Ectodermal cell (in vitro differentiated cells): Measurements from ENCODE around the gene ALAD.
"Not testable (repeated sequence)": the region's sequence is repeated elsewhere in the genome, so short reads cannot be mapped to it uniquely, and the experiment has no call there.

Source experiments
- H3K27ac ChIP-seq: 2 replicates; pipeline ENCODE4 v1.7.0; 2013; ENCODE audit warnings: mild to moderate bottlenecking, low read depth, low read length; ENCODE audit not compliant: insufficient read depth, poor library complexity, severe bottlenecking
- H3K27me3 ChIP-seq: 2 replicates; pipeline ENCODE4 v1.7.0; 2013; ENCODE audit warnings: mild to moderate bottlenecking, low read length; ENCODE audit not compliant: insufficient read depth, control insufficient read depth, poor library complexity, severe bottlenecking
- H3K36me3 ChIP-seq: one replicate; pipeline ENCODE4 v1.7.0; 2013; ENCODE audit warnings: low read length; ENCODE audit not compliant: control insufficient read depth, insufficient read depth
- H3K4me1 ChIP-seq: one replicate; pipeline ENCODE4 v1.7.0; 2013; ENCODE audit warnings: low read length; ENCODE audit not compliant: control insufficient read depth, insufficient read depth
- H3K4me3 ChIP-seq: 2 replicates; pipeline ENCODE4 v1.7.0; 2013; ENCODE audit warnings: low read depth, low read length, control low read depth; ENCODE audit not compliant: insufficient read depth
- H3K9me3 ChIP-seq: 2 replicates; pipeline ENCODE4 v1.7.0; 2013; ENCODE audit warnings: mild to moderate bottlenecking, low read length, moderate library complexity; ENCODE audit not compliant: control insufficient read depth
- WGBS, 2 experiments: methylation state at CpG; one replicate each; pipeline ENCODE4 v1.1.7; 2013; ENCODE audit warnings: missing lambda C conversion rate in 2 of 2; 5-methylcytosine and 5-hydroxymethylcytosine counted together

Gene ALAD

DNA sequence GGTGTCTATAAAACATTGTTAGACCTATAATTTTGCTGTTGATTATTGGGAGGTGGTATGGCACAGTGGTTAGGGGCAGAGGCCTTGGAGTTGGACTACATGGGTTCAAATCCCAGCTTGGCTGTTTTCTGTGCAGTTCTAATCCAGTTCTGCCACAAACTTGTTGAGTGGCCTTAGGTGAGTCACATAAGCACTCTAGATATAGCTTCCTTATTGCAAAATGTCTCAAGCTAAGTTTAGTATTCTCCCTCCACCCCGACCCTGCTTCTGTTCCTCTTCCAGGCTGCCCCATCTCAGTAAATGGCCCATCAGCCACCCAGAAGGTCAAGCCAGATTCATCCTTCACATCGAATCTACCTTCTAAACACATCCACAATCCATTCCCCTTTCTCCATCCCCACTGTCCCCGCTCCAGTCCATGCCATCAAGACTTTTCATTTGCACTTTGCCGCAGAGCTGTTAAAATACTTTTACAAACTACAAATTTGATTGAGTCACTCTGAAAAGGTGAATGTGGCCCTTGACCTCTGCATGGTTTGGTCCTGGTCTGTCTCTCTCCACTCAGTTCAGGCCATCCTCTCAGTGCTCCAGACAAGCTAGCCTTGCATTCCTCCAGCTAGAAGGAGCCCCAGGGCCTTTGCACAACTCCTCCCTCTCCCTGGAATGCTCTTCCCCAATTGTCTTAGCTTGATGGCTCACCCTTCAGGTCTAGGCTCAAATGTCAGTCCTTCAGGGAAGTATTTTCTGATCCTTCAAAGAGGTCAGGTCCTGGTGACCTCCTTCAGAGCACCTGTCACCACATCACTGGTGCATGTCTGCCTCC is 14.3 kb downstream of the ALAD start:
- H3K27ac ChIP-seq, result no peak overlapping the region
- 93 to 94% methylated on average over 4 of the region's 4 CpGs for WGBS, 2 experiments
- H3K27me3 ChIP-seq, result no peaks in the 10 kb centered on the region
- no peaks in the 10 kb centered on the region for H3K4me1 ChIP-seq
- H3K36me3 ChIP-seq, result peaks cover 24% of the 10 kb centered on the region
- no peak overlapping the region for H3K4me3 ChIP-seq
- H3K9me3 ChIP-seq, result no peaks in the 10 kb centered on the region

DNA sequence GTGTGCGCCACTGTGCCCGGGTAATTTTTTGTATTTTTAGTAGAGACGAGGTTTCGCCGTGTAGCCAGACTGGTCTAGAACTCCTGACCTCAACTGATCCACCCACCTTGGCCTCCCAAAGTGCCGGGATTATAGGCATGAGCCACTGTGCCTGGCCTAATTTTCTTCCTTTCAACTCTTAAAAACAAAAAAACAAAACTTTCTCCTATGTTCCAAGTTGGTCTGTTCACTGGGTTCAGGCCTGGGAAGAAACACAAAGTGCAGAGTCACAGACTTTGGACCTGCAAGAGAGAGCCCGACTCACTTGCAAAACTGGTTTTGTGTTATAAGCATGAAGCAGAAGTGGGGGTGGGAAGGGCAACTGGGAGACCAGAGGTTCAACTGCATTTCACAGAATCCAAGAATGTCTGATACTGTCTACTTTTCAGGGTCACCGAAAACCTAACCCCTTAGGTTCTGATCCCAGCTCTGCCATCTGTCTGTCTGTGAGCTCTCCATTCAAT is 19.1 kb downstream of the ALAD start:
- Histone ChIP-seq H3K4me1 (no peaks in the 10 kb centered on the region), H3K27ac (no peak overlapping the region)

DNA sequence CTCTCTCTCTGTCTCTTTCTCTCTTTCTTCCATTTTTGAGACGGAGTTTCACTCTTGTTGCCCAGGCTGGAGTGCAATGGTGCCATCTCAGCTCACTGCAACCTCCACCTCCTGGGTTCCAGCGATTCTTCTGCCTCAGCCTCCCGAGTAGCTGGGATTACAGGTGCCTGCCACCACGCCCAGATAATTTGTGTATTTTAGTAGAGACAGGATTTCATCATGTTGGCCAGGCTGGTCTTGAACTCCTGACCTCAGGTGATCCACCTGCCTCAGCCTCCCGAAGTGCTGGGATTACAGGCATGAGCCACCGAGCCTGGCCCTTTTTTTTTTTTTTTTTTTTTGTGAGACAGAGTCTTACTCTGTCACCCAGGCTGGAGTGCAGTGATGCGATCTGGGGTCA is 19.6 kb downstream of the ALAD start:
- not testable (repeated sequence) for H3K36me3 ChIP-seq, H3K4me1 ChIP-seq, H3K4me3 ChIP-seq, H3K9me3 ChIP-seq, H3K27me3 ChIP-seq, H3K27ac ChIP-seq
- WGBS, 2 experiments, result 80 to 85% methylated on average over 7 of the region's 7 CpGs

More for the DNA sequence above, 19.1 kb downstream of the ALAD start:
- H3K4me3 ChIP-seq, result no peak overlapping the region
- no peaks in the 10 kb centered on the region for H3K27me3 ChIP-seq
- H3K36me3 ChIP-seq, result peaks cover 2% of the 10 kb centered on the region
- 91 to 95% methylated on average over 8 of the region's 8 CpGs for whole genome bisulfite sequencing, 2 experiments
- no peaks in the 10 kb centered on the region for H3K9me3 ChIP-seq

DNA sequence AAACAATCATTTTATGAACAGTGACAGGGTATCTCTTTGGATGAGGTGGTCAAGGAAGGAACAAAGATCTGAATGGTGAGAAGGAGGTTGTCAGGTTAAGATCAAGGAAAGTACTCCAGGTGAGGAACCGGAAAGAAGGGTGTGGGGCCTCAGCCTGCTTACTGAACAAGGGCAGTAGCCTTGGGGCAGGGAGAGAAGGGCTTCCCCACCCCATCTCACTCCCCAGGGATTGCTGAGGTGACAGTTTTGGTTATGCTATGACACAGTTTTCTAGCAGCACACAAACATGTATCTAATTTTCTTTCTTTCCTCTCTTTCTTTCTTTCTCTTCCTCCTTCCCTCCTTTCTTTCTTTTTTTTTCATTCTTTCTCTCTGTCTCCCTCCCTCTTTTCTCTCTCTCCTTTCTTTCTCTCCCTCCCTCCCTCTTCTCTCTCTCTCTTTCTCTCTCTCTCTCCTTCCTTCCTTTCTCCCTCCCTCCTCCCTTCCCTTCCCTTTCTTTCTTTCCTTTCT is 20.2 kb downstream of the ALAD start:
- no peaks in the 10 kb centered on the region for H3K36me3 ChIP-seq
- 59 to 71% methylated on average over 1 of the region's 1 CpG for WGBS, 2 experiments
- no peaks in the 10 kb centered on the region for H3K27me3 ChIP-seq
- H3K27ac ChIP-seq, result no peak overlapping the region
- no peaks in the 10 kb centered on the region for H3K9me3 ChIP-seq
- H3K4me1 ChIP-seq, result no peaks in the 10 kb centered on the region
- H3K4me3 ChIP-seq, result no peak overlapping the region

DNA sequence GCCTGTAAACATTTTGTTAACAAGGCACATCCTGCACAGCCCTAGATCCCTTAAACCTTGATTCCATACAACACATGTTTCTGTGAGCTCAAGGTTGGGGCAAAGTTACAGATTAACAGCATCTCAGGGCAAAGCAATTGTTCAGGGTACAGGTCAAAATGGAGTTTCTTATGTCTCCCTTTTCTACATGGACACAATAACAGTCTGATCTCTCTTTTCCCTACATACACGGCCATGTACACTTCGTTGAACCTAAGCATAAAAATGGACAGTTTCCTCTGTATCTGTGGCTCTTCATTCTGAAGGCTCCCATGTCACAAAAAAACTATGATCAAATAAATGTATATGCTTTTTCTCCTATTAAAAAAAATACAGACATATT is 21.3 kb downstream of the ALAD start:
- 81 to 85% methylated on average over 2 of the region's 2 CpGs for WGBS, 2 experiments
- H3K36me3 ChIP-seq, result not testable (repeated sequence)

DNA sequence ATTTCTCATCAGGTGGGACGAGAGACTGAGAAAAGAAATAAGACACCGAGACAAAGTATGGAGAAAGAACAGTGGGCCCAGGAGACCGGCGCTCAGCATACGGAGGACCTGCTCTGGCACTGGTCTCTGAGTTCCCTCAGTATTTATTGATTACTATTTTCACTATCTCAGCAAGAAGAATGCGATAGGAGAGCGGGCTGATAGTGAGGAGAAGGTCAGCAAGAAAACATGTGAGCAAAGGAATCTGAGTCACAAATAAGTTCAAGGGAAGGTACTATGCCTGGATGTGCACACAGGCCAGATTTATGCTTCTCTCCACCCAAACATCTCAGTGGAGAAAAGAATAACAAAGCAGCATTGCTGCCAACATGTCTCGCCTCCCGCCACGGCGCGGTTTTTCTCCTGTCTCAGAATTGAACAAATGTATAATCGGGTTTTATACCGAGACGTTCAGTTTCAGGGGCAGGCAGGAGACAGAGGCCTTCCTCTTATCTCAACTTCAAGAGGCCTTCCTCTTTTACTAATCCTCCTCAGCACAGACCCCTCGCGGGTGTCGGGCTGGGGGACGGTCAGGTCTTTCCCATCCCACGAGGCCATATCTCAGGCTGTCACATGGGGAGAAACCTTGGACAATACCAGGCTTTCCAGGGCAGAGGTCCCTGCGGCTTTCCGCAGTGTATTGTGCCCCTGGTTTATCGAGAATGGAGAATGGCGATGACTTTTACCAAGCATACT is 21.8 kb downstream of the ALAD start:
- 85 to 88% methylated on average over 24 of the region's 24 CpGs for WGBS, 2 experiments
- not testable (repeated sequence) for H3K36me3 ChIP-seq, H3K27me3 ChIP-seq, H3K4me1 ChIP-seq, H3K27ac ChIP-seq, H3K9me3 ChIP-seq, H3K4me3 ChIP-seq

More for the DNA sequence above, 21.3 kb downstream of the ALAD start:
- H3K27ac ChIP-seq, H3K9me3 ChIP-seq, H3K4me1 ChIP-seq, H3K27me3 ChIP-seq, H3K4me3 ChIP-seq: not testable (repeated sequence)

DNA sequence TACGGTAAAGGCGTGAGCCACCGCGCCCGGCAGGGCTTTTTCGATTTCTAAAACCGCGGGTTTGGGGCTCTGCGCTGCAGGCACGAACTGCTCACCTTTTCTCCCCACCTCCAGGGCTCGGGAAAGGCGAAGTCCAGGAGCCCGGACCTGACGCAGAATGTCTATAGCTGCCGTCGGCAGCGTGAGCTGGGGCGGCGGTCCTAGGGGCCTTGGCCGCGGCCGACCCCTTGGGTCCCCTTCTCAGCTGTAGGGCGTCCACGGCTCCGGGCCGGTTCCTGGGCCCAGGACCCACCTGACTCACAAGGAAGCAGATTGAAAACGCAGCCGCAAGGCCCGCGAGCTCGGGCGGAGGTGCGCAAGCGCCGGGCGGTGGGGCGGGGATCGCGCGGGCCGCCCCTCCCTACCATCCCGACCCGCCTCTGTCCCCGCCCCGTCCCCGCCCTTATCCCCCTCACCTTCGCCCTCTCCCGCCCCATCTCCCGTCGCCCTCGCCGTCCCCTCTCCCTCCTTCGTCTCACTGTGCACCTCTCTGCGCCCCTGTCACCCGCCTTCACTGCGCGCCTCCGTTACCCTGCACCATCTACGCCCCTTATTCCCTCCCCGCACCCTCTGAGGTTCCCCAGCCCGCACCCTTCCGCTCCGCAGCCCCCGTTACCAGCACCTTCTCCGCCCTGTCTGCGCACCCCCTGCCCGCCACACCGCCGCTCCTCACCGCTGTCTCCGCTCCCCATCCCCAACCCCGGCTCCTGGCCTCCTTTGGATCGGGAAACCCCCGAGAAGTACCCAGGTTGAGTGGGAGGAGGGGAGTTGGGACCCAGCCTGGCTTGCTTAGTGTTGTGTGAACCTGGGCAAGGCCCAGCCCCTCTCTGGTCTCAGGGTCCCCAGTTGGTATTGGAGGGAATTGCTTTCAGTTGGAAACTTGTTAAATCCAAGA is 24.2 kb downstream of the ALAD start, which contains the start of gene HDHD3:
Gene HDHD3, minus strand, starts transcription at position 353 of the 934 bp plus-strand sequence. CDS start 2,632 bp downstream, outside the sequence.
- Histone ChIP-seq H3K9me3 (no peaks in the 10 kb centered on the region), H3K27me3 (no peaks in the 10 kb centered on the region), H3K4me3 (peak within 1 kb of the TSS; percentile 71), H3K27ac (no peak within 1 kb of the TSS), H3K36me3 (peaks cover 5% of the 10 kb centered on the region), H3K4me1 (no peaks in the 10 kb centered on the region)
- WGBS, 2 experiments, result 0% methylated on average over 69 to 74 of the region's 74 CpGs

DNA sequence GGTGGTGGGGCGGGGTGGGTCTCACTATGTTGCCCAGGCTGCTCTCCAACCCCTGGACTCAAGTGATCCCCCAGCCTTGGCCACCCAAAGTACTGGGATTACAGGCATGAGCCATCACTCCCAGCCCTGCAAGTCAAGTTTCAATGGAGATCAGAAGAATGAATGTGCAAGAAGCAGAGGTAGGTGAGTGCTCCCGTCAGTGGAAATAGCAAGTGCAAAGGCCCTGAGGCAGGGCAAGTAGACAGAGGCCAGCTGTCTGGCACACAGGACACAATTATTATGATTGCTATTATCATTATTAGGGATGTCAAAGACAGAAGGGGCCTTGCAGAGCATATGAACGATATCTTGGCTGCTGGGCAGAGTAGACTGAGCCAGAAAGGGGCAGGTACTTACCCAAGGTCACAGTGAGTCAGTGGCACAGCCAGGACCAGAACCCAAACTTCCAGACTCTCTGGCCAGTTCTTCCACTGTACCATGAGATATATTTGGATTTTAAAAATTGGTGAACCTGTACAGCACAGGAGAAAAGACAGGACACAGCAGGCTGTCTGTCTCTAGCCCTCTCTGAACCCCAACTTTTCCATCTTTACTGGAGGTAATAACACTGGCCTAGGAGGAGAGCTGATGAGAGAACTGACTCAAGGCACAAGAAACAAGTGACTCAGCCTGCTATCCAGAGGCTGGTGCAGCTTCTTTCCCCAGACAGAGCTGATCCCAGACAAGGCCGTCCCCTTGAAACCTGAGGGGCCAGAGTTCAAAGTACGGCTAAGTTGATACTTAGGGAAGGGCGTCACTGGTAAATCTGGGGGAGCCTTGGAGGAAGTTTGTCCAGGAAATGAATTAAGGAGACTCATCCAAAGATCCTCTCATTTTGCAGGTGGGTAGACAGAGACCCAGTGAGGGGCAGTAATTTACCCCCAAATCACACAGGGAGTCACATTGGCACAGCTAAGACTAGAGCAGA is 25.7 kb downstream of the ALAD start:
- no peak overlapping the region for H3K27ac ChIP-seq
- H3K4me3 ChIP-seq, result peak overlapping the region; percentile 19
- WGBS, 2 experiments, result 83 to 84% methylated on average over 6 of the region's 6 CpGs

More for the DNA sequence above, 25.7 kb downstream of the ALAD start:
- no peaks in the 10 kb centered on the region for H3K9me3 ChIP-seq
- H3K4me1 ChIP-seq, result no peaks in the 10 kb centered on the region
- peaks cover 5% of the 10 kb centered on the region for H3K36me3 ChIP-seq
- no peaks in the 10 kb centered on the region for H3K27me3 ChIP-seq
